Thoracic aorta (tissue), 2 donors: Measurements from ENCODE around the gene BICRAL. TPM values are rescaled to one million over a fixed set of nuclear protein-coding genes. Genes with fewer than 3 reads are reported as not detected.

Source experiments
- ATAC-seq: fragments of 150-250 bp; one replicate; pipeline ENCODE4 v1.8.0; 2017; ENCODE audit warnings: low read depth; ENCODE audit not compliant: insufficient number of reproducible peaks, low FRiP score
- DNase-seq: peaks from one replicate; pipeline ENCODE4 v3.0.0-alpha.2; 2020; ENCODE audit warnings: low spot score
- H3K27ac ChIP-seq, 2 donors: fragments of 200-600 bp; sonication (generic); 1 replicate in 1 of 2; 2 replicates in 1 of 2; pipeline ENCODE4 v1.5.1; 2016; ENCODE audit warnings: mild to moderate bottlenecking in 2 of 2, moderate library complexity in 2 of 2
- H3K27me3 ChIP-seq: fragments of 200-600 bp; sonication (generic); replicated peaks from 2 replicates; pipeline ENCODE4 v1.6.0; 2016; ENCODE audit warnings: mild to moderate bottlenecking; ENCODE audit not compliant: insufficient read depth
- H3K36me3 ChIP-seq: fragments of 200-600 bp; sonication (generic); one replicate; pipeline ENCODE4 v1.5.1; 2016
- H3K4me1 ChIP-seq, 2 donors: fragments of 200-600 bp; sonication (generic); 1 replicate in 1 of 2; 2 replicates in 1 of 2; pipeline versions ENCODE4 v1.5.1 to v1.6.0; 2016; ENCODE audit warnings: low read depth in 2 of 2, mild to moderate bottlenecking in 1 of 2; ENCODE audit not compliant: control insufficient read depth in 1 of 2
- H3K4me3 ChIP-seq: fragments of 200-600 bp; sonication (generic); 2 replicates; pipeline ENCODE4 v1.5.1; 2016; ENCODE audit warnings: mild to moderate bottlenecking
- H3K9me3 ChIP-seq: fragments of 200-600 bp; sonication (generic); 2 replicates; pipeline ENCODE4 v1.5.1; 2016
- CTCF ChIP-seq: fragments of 200-600 bp; sonication (generic); IDR thresholded peaks from one replicate; pipeline ENCODE4 v1.5.1; 2019; ENCODE audit warnings: antibody characterized with exemption
- total RNA-seq, 2 donors: library from RNA; depleted of rRNA; stranded (reverse); fragments of >200 nt; gene quantifications; one replicate each; pipeline versions ENCODE4 v1.1.0 to v1.2.3, GENCODE V29; 2016

The BICRAL gene
- total RNA-seq, 2 donors from 2014 or later = 16.5 to 18.8 TPM

DNA sequence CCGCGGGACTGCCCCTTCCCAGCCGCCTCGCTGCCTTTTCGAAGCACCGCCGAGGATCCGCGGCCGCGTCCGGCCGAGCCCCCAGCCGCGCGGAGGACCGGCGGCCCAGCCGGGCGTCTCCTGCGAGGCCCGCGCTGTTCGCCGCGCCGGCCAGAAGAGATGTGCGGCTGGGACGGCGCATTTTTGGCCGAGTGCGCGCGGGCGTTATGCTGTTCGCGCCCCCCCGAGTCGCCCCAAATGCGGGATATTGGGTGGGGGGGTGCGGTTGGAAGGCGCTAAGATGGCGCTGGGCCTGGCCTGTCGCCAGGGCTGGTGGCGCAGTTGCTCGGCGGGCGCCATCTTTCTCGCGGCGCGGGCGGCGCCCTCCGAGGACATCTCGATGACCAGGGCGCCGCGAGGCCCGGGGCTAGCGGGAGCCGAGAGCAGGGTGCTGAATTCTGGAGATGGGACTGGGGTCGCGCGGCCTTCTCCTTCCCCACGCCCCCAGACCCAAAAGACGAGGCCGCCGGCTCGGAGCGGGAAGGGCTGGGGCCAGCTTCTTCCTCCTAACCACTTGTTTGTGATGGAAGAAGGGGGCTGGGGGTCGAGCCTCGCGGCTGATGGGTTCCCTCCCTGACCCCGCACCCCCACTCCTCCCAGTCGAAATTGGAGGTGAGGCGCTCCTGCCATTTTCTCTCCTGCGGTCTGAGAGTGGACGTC lies 1.5 kb downstream of the BICRAL start:
- Histone ChIP-seq H3K9me3 (no peaks in the 10 kb centered on the region), H3K27ac (peak overlapping the region; percentile 99 to 100), H3K4me3 (peak overlapping the region; percentile 89), H3K4me1 (peaks cover 32 to 44% of the 10 kb centered on the region in 2 donors), H3K27me3 (no peaks in the 10 kb centered on the region), H3K36me3 (no peaks in the 10 kb centered on the region)
- TF ChIP-seq CTCF = no peak
- ATAC-seq = peak; percentile 37
- DNase-seq = peak; percentile 9

DNA sequence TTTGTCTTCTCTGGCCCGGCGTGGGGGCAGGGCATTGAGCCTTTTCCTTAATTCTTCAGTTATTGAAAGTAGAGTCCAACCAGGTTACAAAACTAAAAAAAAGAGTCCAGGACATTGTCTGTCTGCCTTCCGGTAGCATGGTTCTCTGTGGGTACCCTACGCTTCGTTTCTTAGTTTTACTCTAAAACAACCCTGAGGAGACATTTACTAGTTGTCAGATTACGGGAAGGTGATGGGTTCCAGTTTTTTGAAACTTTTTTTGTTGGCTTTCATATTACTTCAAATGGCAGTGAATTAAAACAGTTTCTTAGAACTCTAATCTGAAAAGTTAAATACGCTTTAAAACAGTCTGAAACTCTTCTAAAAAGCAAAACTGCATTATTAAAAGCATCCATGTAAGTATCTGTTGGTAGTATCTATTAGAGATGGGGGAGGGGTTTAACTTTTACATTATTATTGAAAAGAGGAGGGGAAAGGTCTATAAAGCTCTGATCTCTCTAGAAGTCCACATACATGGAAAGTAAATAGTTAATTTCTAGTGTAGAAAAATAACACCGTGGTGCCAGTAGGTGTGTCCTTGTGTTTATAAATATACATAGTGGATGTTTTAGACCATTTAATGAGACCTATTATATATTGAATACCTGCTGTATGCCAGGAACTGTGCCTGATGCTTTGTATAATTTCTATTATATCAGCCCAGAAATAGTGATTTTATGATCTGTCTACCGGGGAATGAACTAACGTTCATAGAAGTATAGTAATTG lies 2.2 kb downstream of the BICRAL start:
- Histone ChIP-seq H3K36me3 (no peaks in the 10 kb centered on the region), H3K4me1 (peaks cover 37 to 51% of the 10 kb centered on the region in 2 donors), H3K27ac (peak overlapping the region; percentile 99 to 100), H3K9me3 (no peaks in the 10 kb centered on the region), H3K27me3 (no peaks in the 10 kb centered on the region), H3K4me3 (peak overlapping the region; percentile 89)
- no peak for TF ChIP-seq CTCF
- no peak for DNase-seq
- ATAC-seq = no peak

DNA sequence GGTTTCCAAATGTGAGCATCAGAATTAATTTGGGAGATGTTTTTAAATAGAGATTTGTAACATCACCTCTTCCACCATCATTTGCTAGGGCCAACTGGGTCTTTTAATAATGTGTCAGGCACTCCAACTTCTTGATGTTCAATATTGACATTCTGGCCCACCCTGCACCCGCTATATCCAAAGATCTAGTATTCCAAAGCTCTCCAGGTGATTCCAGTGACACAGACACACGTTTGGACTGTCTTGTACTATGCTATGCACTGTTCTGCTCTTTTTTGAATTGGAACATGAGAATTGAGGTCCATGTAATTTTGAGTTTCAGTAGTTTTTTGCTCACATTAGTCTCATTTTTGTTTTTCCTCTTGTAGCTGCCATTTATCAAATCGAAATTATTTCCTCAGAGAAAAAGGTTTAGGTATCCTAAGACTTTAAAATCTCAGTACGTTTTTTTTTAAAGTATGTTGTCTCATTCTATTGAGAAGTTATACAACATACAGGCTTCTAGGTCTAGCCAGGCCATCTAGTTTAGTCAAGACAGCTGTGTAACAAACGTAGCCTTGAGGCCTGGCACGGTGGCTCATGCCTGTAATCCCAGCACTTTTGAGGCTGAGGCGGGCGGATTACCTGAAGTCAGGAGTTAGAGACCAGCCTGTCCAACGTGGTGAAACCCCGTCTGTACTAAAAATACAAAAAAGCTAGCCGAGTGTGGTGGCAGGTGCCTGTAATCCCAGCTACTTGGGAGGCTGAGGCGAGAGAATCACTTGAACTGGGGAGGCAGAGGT lies 3.1 kb downstream of the BICRAL start:
- no peaks in the 10 kb centered on the region for H3K27me3 ChIP-seq
- H3K27ac ChIP-seq = peak overlapping the region; percentile 99 to 100
- no peak for ATAC-seq
- TF ChIP-seq CTCF = no peak
- H3K9me3 ChIP-seq = no peaks in the 10 kb centered on the region
- DNase-seq = no peak
- peaks cover 44 to 60% of the 10 kb centered on the region in 2 donors for H3K4me1 ChIP-seq
- H3K36me3 ChIP-seq = no peaks in the 10 kb centered on the region
- peak overlapping the region; percentile 89 for H3K4me3 ChIP-seq

DNA sequence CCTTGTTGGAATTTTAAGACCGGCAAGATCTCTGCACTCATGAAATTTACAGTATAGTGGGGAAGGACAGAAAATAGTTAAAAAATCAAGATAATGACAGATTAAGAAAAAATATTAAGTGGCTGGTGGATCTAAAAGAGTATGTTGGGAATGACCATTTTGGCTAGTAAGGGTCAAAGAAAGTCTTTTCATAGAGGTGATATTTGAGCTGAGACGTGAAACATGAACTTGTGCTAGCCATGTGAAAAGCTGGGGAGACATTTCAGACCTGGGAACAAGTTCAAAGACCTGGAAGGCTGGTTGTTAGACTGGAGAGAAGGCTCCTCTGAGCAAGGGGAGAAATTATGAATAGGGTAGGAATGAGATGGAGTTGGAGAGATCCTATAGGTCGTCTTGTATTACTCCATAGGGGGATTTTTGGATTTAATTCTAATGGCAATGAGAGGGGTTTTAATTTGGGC lies 4.7 kb downstream of the BICRAL start:
- Histone ChIP-seq H3K27ac (peak overlapping the region; percentile 47 to 99), H3K4me1 (peaks cover 45 to 65% of the 10 kb centered on the region in 2 donors), H3K4me3 (peak overlapping the region; percentile 89)

More for the DNA sequence above, 4.7 kb downstream of the BICRAL start:
- Histone ChIP-seq H3K27me3 (no peaks in the 10 kb centered on the region), H3K36me3 (no peaks in the 10 kb centered on the region), H3K9me3 (no peaks in the 10 kb centered on the region)
- DNase-seq (no peak), ATAC-seq (no peak)
- no peak for TF ChIP-seq CTCF
